HEK293T (cell line): ENCODE measurements around the gene SMC5.

Experiments
- BHLHE40 ChIP-seq: fragments of 450-650 bp; IDR thresholded peaks from 2 replicates; pipeline ENCODE4 v1.6.1; 2016; ENCODE audit warnings: mild to moderate bottlenecking, moderate library complexity, borderline replicate concordance
- CTBP1 ChIP-seq: fragments of 450-650 bp; IDR thresholded peaks from 2 replicates; pipeline ENCODE4 v1.6.1; 2016; ENCODE audit warnings: borderline replicate concordance
- ELF4 ChIP-seq: fragments of 450-650 bp; IDR thresholded peaks from 2 replicates; pipeline ENCODE4 v1.6.1; 2017; ENCODE audit warnings: antibody characterized with exemption
- FOXA1 ChIP-seq: fragments of 450-650 bp; IDR thresholded peaks from 2 replicates; pipeline ENCODE4 v1.6.1; 2016; ENCODE audit warnings: mild to moderate bottlenecking
- FOXK2 ChIP-seq: fragments of 450-650 bp; IDR thresholded peaks from 2 replicates; pipeline ENCODE4 v1.6.1; 2016; ENCODE audit warnings: mild to moderate bottlenecking
- FOXM1 ChIP-seq: fragments of 450-650 bp; IDR thresholded peaks from 2 replicates; pipeline ENCODE4 v1.6.1; 2017; ENCODE audit warnings: mild to moderate bottlenecking, borderline replicate concordance
- L3MBTL2 ChIP-seq: fragments of 450-650 bp; conservative IDR thresholded peaks from 2 replicates; pipeline ENCODE4 v1.6.1; 2016; ENCODE audit warnings: mild to moderate bottlenecking
- LEF1 ChIP-seq: fragments of 450-650 bp; IDR thresholded peaks from 2 replicates; pipeline ENCODE4 v1.6.1; 2017; ENCODE audit warnings: mild to moderate bottlenecking, borderline replicate concordance
- NFRKB ChIP-seq: fragments of 450-650 bp; IDR thresholded peaks from 2 replicates; pipeline ENCODE4 v1.6.1; 2016; ENCODE audit warnings: mild to moderate bottlenecking, moderate library complexity
- SP1 ChIP-seq: fragments of 450-650 bp; IDR thresholded peaks from 2 replicates; pipeline ENCODE4 v1.6.1; 2017
- SUZ12 ChIP-seq: fragments of 450-650 bp; IDR thresholded peaks from 2 replicates; pipeline ENCODE4 v1.6.1; 2016; ENCODE audit warnings: mild to moderate bottlenecking

GRCh38 chr9:70218767-70219166 is 40.0 kb upstream of the SMC5 start:
- TF ChIP-seq BHLHE40 (no peak), SP1 (no peak), FOXK2 (no peak), SUZ12 (no peak), FOXM1 (no peak), ELF4 (no peak), CTBP1 (no peak), LEF1 (no peak), NFRKB (no peak), L3MBTL2 (no peak), FOXA1 (no peak)
